ENCODE results near the gene LYRM4.

The LYRM4 gene

GRCh38 chr6:5085648-5086293 is 175.0 kb downstream of the LYRM4 start:
- no peak overlapping the region for H3K4me3 Mint-ChIP-seq
- no peaks in the 10 kb centered on the region for H3K4me1 Mint-ChIP-seq (ENCODE audit: low read depth in 2 of 2)
- H3K9me3 Mint-ChIP-seq = no peaks in the 10 kb centered on the region
- H3K36me3 Mint-ChIP-seq (ENCODE audit: insufficient read depth) = no peaks in the 10 kb centered on the region
- no peak overlapping the region for H3K27ac Mint-ChIP-seq
- ATAC-seq (replicated peaks) = no peak
- peaks cover 48 to 61% of the 10 kb centered on the region in 2 donors for H3K27me3 Mint-ChIP-seq
- no peak for DNase-seq

DNA sequence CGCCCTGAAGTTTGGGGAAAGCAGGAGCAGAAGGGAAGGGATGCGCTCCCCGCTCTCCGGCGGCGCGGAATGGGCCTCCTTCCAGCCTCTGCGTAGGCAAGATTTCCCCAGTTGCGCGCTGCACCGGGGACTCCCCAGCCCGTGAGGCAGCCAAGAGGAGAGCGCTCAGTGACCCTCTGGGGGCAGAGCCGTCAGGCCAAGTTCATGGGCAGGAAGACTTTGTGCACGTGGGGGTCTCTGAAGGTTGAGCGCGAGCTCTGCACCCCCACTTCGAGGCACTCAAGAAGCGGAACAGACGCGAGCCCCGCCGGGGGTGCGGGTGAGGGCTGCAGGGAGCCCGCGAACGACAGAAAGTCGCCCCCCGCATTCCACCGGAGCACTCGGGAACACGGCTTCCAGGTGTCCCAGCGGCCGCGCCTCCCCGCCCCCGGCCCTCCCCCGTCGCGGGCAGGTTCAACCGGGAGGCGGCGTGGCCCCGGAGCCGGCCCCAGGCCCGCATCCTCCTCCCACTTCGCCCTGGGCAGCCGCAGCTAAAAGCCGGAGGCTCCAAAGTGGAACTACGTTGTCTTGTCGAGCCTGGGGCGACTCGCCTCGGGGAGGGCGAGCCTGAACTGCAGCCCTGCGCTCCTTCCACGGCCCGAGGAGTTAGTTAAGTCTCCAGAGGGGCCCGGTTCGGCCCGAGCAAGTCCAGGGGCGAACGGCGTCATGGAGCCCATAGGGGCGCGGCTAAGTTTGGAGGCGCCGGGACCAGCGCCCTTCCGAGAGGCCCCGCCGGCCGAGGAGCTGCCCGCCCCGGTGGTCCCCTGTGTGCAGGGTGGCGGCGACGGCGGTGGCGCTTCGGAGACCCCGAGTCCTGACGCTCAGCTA is 175.7 kb downstream of the LYRM4 start, which contains the start of gene PPP1R3G:
PPP1R3G (plus strand) TSS at position 561 of the 867 bp plus-strand sequence; CDS start at position 706, 145 bp downstream.
- DNase-seq = no peak
- no peak for ATAC-seq (replicated peaks)
- no peaks in the 10 kb centered on the region for H3K9me3 Mint-ChIP-seq
- peaks cover 42 to 58% of the 10 kb centered on the region in 2 donors for H3K27me3 Mint-ChIP-seq
- no peak within 1 kb of the TSS for H3K27ac Mint-ChIP-seq
- no peaks in the 10 kb centered on the region for H3K36me3 Mint-ChIP-seq (ENCODE audit: insufficient read depth)
- peak within 1 kb of the TSS in 1 of 2 donors; percentile 42 for H3K4me3 Mint-ChIP-seq
- H3K4me1 Mint-ChIP-seq (ENCODE audit: low read depth in 2 of 2) = no peaks in the 10 kb centered on the region

GRCh38 chr6:5084360-5084780 is 176.4 kb downstream of the LYRM4 start:
- ATAC-seq (replicated peaks) = no peak
- Mint-ChIP-seq H3K27me3 (peaks cover 44 to 62% of the 10 kb centered on the region in 2 donors), H3K4me1 (ENCODE audit: low read depth in 2 of 2) (no peaks in the 10 kb centered on the region), H3K9me3 (no peaks in the 10 kb centered on the region), H3K4me3 (peak overlapping the region in 1 of 2 donors; percentile 29), H3K27ac (no peak overlapping the region), H3K36me3 (ENCODE audit: insufficient read depth) (no peaks in the 10 kb centered on the region)
- no peak for DNase-seq

- Mint-ChIP-seq H3K4me3 (peak overlapping the region in 1 of 2 donors; percentile 42), H3K27me3 (peaks cover 49 to 67% of the 10 kb centered on the region in 2 donors), H3K9me3 (no peaks in the 10 kb centered on the region), H3K36me3 (ENCODE audit: insufficient read depth) (no peaks in the 10 kb centered on the region), H3K4me1 (ENCODE audit: low read depth in 2 of 2) (no peaks in the 10 kb centered on the region), H3K27ac (no peak overlapping the region)
- DNase-seq (no peak), ATAC-seq (replicated peaks) (no peak)
These were observed 176.9 kb downstream of the LYRM4 start for GRCh38 chr6:5083813-5084359.

DNA sequence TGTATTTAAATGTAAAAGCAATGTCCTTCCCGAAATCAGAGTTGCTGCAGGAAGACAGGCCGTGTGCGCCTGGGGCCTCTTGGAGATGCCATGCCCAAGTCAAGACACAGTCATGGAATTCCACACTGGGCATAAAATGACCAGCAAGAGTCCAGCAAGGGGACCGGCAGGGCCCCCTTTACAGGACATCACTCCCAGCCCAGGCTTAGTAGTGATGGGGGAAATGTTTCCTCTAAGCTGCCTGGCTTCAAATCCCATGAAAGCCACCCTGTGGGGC is 177.5 kb downstream of the LYRM4 start:
- Mint-ChIP-seq H3K27ac (no peak overlapping the region), H3K27me3 (peaks cover 49 to 67% of the 10 kb centered on the region in 2 donors), H3K36me3 (ENCODE audit: insufficient read depth) (no peaks in the 10 kb centered on the region), H3K4me1 (ENCODE audit: low read depth in 2 of 2) (no peaks in the 10 kb centered on the region), H3K9me3 (no peaks in the 10 kb centered on the region), H3K4me3 (no peak overlapping the region)
- DNase-seq (no peak), ATAC-seq (replicated peaks) (no peak)

GRCh38 chr6:5082487-5083306 is 178.1 kb downstream of the LYRM4 start:
- Mint-ChIP-seq H3K4me1 (ENCODE audit: low read depth in 2 of 2) (no peaks in the 10 kb centered on the region), H3K9me3 (no peaks in the 10 kb centered on the region), H3K27ac (no peak overlapping the region), H3K27me3 (peaks cover 49 to 66% of the 10 kb centered on the region in 2 donors), H3K36me3 (ENCODE audit: insufficient read depth) (no peaks in the 10 kb centered on the region), H3K4me3 (no peak overlapping the region)
- DNase-seq (no peak), ATAC-seq (replicated peaks) (no peak)

DNA sequence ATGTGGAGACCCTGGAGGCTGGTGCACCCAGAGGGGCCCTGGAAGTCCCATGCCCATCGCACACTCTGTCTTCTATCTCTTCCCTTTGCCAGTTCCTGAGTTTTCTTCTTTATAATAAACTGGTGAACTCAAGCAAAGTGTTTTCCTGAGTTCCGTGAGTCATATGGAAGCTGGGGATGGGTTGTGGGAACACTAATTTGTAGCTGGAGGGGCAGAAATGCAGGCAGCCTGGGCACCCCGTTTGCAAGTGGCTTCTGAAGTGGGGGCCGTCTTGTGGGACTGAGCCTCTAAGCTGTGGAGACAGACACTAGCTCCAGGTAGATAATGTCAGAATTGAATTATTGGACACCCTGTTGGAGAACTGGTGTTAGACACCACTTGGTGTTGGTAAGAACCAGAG is 178.8 kb downstream of the LYRM4 start:
- no peaks in the 10 kb centered on the region for H3K36me3 Mint-ChIP-seq (ENCODE audit: insufficient read depth)
- no peaks in the 10 kb centered on the region for H3K4me1 Mint-ChIP-seq (ENCODE audit: low read depth in 2 of 2)
- peaks cover 46 to 63% of the 10 kb centered on the region in 2 donors for H3K27me3 Mint-ChIP-seq
- no peak overlapping the region for H3K27ac Mint-ChIP-seq
- ATAC-seq (replicated peaks) (no peak), DNase-seq (no peak)
- H3K4me3 Mint-ChIP-seq = no peak overlapping the region
- H3K9me3 Mint-ChIP-seq = no peaks in the 10 kb centered on the region

GRCh38 chr6:5081182-5081581 is 179.6 kb downstream of the LYRM4 start:
- H3K36me3 Mint-ChIP-seq (ENCODE audit: insufficient read depth) = no peaks in the 10 kb centered on the region
- no peak for ATAC-seq (replicated peaks)
- no peaks in the 10 kb centered on the region for H3K4me1 Mint-ChIP-seq (ENCODE audit: low read depth in 2 of 2)
- no peak overlapping the region for H3K4me3 Mint-ChIP-seq
- peak overlapping the region in 1 of 2 donors; percentile 61 for H3K27ac Mint-ChIP-seq
- no peak for DNase-seq
- H3K9me3 Mint-ChIP-seq = no peaks in the 10 kb centered on the region
- H3K27me3 Mint-ChIP-seq = peaks cover 45 to 63% of the 10 kb centered on the region in 2 donors

DNA sequence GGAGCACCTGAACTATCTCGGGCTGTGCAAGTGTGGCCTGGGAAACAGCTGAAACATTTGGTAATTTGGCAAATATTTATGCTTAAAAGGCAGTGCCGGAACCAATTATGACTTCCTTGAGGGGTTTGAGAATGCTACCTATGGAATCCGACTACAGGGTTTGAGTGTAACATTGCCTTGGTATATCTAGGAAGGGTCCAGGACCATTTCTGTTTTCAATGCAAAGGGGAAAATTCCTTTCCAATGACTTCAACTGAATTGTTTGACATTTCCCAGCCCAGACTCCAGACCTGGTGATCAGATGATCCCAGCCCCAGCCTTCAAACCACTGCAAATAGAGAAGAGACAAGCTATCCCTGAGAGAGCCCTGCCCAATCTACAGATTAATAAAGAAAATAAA is 180.2 kb downstream of the LYRM4 start:
- H3K27me3 Mint-ChIP-seq = peaks cover 44 to 62% of the 10 kb centered on the region in 2 donors
- ATAC-seq (replicated peaks) = no peak
- no peak overlapping the region for H3K4me3 Mint-ChIP-seq
- DNase-seq = no peak
- no peaks in the 10 kb centered on the region for H3K36me3 Mint-ChIP-seq (ENCODE audit: insufficient read depth)
- H3K27ac Mint-ChIP-seq = no peak overlapping the region
- no peaks in the 10 kb centered on the region for H3K9me3 Mint-ChIP-seq
- H3K4me1 Mint-ChIP-seq (ENCODE audit: low read depth in 2 of 2) = no peaks in the 10 kb centered on the region

- ATAC-seq (replicated peaks) = no peak
These were observed 181.1 kb downstream of the LYRM4 start for GRCh38 chr6:5079692-5080091.

GRCh38 chr6:5078121-5078669 is 182.6 kb downstream of the LYRM4 start:
- Mint-ChIP-seq H3K27ac (no peak overlapping the region), H3K9me3 (no peaks in the 10 kb centered on the region), H3K4me3 (no peak overlapping the region), H3K36me3 (ENCODE audit: insufficient read depth) (no peaks in the 10 kb centered on the region), H3K4me1 (ENCODE audit: low read depth in 2 of 2) (no peaks in the 10 kb centered on the region), H3K27me3 (peaks cover 42 to 53% of the 10 kb centered on the region in 2 donors)
- DNase-seq (no peak), ATAC-seq (replicated peaks) (no peak)

More at GRCh38 chr6:5079692-5080091, 181.1 kb downstream of the LYRM4 start:
- no peak overlapping the region for H3K4me3 Mint-ChIP-seq
- DNase-seq = no peak
- no peaks in the 10 kb centered on the region for H3K9me3 Mint-ChIP-seq
- no peaks in the 10 kb centered on the region for H3K4me1 Mint-ChIP-seq (ENCODE audit: low read depth in 2 of 2)
- no peak overlapping the region for H3K27ac Mint-ChIP-seq
- no peaks in the 10 kb centered on the region for H3K36me3 Mint-ChIP-seq (ENCODE audit: insufficient read depth)
- peaks cover 44 to 61% of the 10 kb centered on the region in 2 donors for H3K27me3 Mint-ChIP-seq

GRCh38 chr6:5076931-5077330 is 183.8 kb downstream of the LYRM4 start:
- peaks cover 31 to 40% of the 10 kb centered on the region in 2 donors for H3K27me3 Mint-ChIP-seq
- DNase-seq (no peak), ATAC-seq (replicated peaks) (no peak)
- H3K4me1 Mint-ChIP-seq (ENCODE audit: low read depth in 2 of 2) = no peaks in the 10 kb centered on the region
- H3K27ac Mint-ChIP-seq = no peak overlapping the region
- no peak overlapping the region for H3K4me3 Mint-ChIP-seq
- H3K36me3 Mint-ChIP-seq (ENCODE audit: insufficient read depth) = no peaks in the 10 kb centered on the region
- no peaks in the 10 kb centered on the region for H3K9me3 Mint-ChIP-seq

GRCh38 chr6:5073992-5074391 is 186.8 kb downstream of the LYRM4 start:
- Mint-ChIP-seq H3K4me3 (no peak overlapping the region), H3K4me1 (ENCODE audit: low read depth in 2 of 2) (no peaks in the 10 kb centered on the region), H3K27me3 (peaks cover 18 to 22% of the 10 kb centered on the region in 2 donors), H3K9me3 (no peaks in the 10 kb centered on the region), H3K36me3 (ENCODE audit: insufficient read depth) (no peaks in the 10 kb centered on the region), H3K27ac (no peak overlapping the region)
- ATAC-seq (replicated peaks) (no peak), DNase-seq (no peak)

Measured in effector memory CD8-positive, alpha-beta T cell (primary cell).